Right atrium auricular region (tissue), 2 donors: ENCODE measurements around the gene STAU1. TPM values are rescaled to one million over a fixed set of nuclear protein-coding genes. Genes with fewer than 3 reads are reported as not detected.

Source experiments
- DNase-seq: peaks from one replicate; pipeline ENCODE4 v3.0.0-alpha.2; 2019; ENCODE audit warnings: low spot score
- H3K27ac ChIP-seq, 2 donors: fragments of 200-600 bp; sonication (generic); 1 replicate in 1 of 2; 2 replicates in 1 of 2; pipeline ENCODE4 v1.5.1; 2016 to 2019
- H3K27me3 ChIP-seq, 2 donors: fragments of 200-600 bp; sonication (generic); one replicate each; pipeline versions ENCODE4 v1.5.1 to v1.6.0; 2017 to 2019
- H3K36me3 ChIP-seq: fragments of 200-600 bp; sonication (generic); one replicate; pipeline ENCODE4 v1.5.1; 2016
- H3K4me1 ChIP-seq, 2 donors: fragments of 200-600 bp; sonication (generic); one replicate each; pipeline versions ENCODE4 v1.5.1 to v1.6.0; 2017 to 2019
- H3K4me3 ChIP-seq, 2 donors: fragments of 200-600 bp; sonication (generic); 1 replicate in 1 of 2; 2 replicates in 1 of 2; pipeline ENCODE4 v1.5.1; 2017 to 2019; ENCODE audit warnings: mild to moderate bottlenecking in 1 of 2, moderate library complexity in 1 of 2
- H3K9me3 ChIP-seq, 2 donors: fragments of 200-600 bp; sonication (generic); one replicate each; pipeline ENCODE4 v1.5.1; 2019
- total RNA-seq, 2 donors: library from RNA; depleted of rRNA; stranded (reverse); fragments of >200 nt; gene quantifications; one replicate each; pipeline ENCODE4 v1.1.0, GENCODE V29; 2016
- TF ChIP-seq, protein P1 (sequence below), 2 donors: fragments of 200-600 bp; sonication (generic); IDR thresholded peaks; one replicate each; pipeline ENCODE4 v1.5.1; 2019; ENCODE audit warnings: antibody characterized with exemption in 2 of 2

Gene STAU1
- total RNA-seq, 2 donors from 2014 or later, result 62.9 to 77.0 TPM

DNA sequence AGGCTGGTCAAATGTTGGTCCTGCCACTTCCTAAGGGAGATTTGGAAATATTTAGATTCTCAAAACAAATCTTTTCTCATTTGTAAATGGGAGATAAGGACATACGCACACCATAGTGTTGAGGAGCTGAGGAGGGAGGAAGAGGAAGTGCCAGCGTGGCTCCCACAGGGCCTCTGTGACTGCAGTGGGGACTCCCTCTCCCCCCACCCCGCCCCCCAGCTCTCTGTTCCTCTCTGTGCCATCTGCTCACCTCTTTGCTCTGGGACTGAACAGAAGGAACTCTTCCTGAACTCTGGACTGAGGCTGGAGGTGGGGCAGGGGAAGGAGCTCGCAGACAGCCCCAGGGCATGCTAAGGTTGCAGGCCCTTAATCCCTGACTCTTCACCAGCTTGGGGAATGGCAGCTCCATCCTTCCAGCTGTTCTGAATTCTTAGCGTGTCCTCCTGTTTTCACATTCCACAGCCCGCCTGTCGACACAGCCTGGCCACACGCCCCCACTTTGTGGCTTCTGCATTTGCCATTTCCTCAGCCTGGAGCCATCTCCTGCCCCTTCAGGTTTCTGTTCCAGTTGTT, 42.5 kb upstream of the STAU1 start:
- DNase-seq, result no peak
- H3K27ac ChIP-seq, result no peak overlapping the region
- TF ChIP-seq, protein P1, sequence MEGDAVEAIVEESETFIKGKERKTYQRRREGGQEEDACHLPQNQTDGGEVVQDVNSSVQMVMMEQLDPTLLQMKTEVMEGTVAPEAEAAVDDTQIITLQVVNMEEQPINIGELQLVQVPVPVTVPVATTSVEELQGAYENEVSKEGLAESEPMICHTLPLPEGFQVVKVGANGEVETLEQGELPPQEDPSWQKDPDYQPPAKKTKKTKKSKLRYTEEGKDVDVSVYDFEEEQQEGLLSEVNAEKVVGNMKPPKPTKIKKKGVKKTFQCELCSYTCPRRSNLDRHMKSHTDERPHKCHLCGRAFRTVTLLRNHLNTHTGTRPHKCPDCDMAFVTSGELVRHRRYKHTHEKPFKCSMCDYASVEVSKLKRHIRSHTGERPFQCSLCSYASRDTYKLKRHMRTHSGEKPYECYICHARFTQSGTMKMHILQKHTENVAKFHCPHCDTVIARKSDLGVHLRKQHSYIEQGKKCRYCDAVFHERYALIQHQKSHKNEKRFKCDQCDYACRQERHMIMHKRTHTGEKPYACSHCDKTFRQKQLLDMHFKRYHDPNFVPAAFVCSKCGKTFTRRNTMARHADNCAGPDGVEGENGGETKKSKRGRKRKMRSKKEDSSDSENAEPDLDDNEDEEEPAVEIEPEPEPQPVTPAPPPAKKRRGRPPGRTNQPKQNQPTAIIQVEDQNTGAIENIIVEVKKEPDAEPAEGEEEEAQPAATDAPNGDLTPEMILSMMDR (IDR thresholded peaks at IDR 0.05), result no peak
- H3K4me3 ChIP-seq, result no peak overlapping the region
- peaks cover 84% of the 10 kb centered on the region for H3K36me3 ChIP-seq
- H3K4me1 ChIP-seq, result no peaks in the 10 kb centered on the region
- H3K27me3 ChIP-seq, result no peaks in the 10 kb centered on the region
- no peaks in the 10 kb centered on the region for H3K9me3 ChIP-seq

DNA sequence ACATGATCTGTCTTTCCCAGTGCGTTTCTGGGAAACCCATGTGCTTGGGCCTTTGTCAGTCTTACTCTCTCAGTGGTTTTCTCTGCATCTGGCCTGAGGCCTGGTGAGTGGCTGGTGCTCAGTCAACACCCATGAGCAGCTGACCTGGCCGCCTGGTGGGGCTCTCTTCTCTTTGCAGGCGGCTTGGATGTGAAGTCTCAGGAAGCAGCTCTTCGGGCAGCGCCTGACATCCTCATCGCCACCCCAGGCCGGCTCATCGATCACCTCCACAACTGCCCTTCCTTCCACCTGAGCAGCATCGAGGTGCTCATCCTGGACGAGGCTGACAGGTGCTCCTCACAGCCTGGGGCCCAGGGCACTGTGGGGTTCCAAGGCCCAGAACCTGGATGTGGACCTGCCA, 41.9 kb upstream of the STAU1 start:
- Histone ChIP-seq H3K27me3 (no peaks in the 10 kb centered on the region), H3K36me3 (peaks cover 84% of the 10 kb centered on the region), H3K9me3 (no peaks in the 10 kb centered on the region), H3K27ac (no peak overlapping the region), H3K4me1 (no peaks in the 10 kb centered on the region), H3K4me3 (no peak overlapping the region)
- no peak for DNase-seq
- TF ChIP-seq, protein P1 (IDR thresholded peaks at IDR 0.05), result no peak

GRCh38 chr20:49229381-49229780, 41.2 kb upstream of the STAU1 start:
- peaks cover 84% of the 10 kb centered on the region for H3K36me3 ChIP-seq
- TF ChIP-seq, protein P1 (IDR thresholded peaks at IDR 0.05), result no peak

GRCh38 chr20:49228676-49229075, 40.5 kb upstream of the STAU1 start:
- Histone ChIP-seq H3K4me1 (no peaks in the 10 kb centered on the region), H3K27ac (no peak overlapping the region), H3K36me3 (peaks cover 84% of the 10 kb centered on the region), H3K9me3 (no peaks in the 10 kb centered on the region), H3K27me3 (no peaks in the 10 kb centered on the region), H3K4me3 (no peak overlapping the region)
- TF ChIP-seq, protein P1 (IDR thresholded peaks at IDR 0.05), result no peak
- DNase-seq, result no peak

More at GRCh38 chr20:49229381-49229780, 41.2 kb upstream of the STAU1 start:
- no peaks in the 10 kb centered on the region for H3K9me3 ChIP-seq
- no peak overlapping the region for H3K27ac ChIP-seq
- DNase-seq, result no peak
- no peaks in the 10 kb centered on the region for H3K27me3 ChIP-seq
- H3K4me1 ChIP-seq, result no peaks in the 10 kb centered on the region
- H3K4me3 ChIP-seq, result no peak overlapping the region

DNA sequence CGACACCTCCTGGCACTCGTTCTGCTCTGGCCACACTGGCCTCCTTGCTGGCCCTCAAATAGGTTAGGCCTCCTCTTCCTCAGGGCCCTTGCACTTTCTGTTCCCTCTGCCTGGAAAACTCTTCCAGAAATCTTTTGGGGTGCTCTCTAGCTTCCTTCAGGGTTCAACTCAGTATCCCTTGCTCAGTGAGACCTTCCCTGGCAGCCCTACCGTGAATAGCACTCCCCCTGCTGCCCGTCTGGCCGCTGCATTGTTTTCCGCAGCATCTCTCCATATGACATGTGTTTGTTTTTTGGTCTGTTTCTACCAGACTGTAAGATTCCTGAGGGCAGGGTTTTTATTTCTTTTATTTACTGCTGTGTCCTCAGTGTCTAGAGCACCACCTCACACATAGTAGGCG, 37.8 kb upstream of the STAU1 start:
- Histone ChIP-seq H3K9me3 (no peaks in the 10 kb centered on the region), H3K4me1 (no peaks in the 10 kb centered on the region), H3K36me3 (peaks cover 82% of the 10 kb centered on the region), H3K27me3 (no peaks in the 10 kb centered on the region), H3K27ac (no peak overlapping the region), H3K4me3 (no peak overlapping the region)
- DNase-seq, result no peak
- TF ChIP-seq, protein P1 (IDR thresholded peaks at IDR 0.05), result no peak
